MCF 10A (cell line): ENCODE results near the gene GOLGA6L2. TPM values are rescaled to one million over a fixed set of nuclear protein-coding genes. Genes with fewer than 3 reads are reported as not detected.

Experiments
- BruUV-seq: library from RNA; stranded (reverse); fragments of 400-500 nt; replicated peaks from 2 replicates; lab custom pipeline; 2021; lab: Mats Ljungman, UMichigan
- CTCF ChIA-PET: fragments of 300-600 bp; sonication (Branson Sonifier 250); formaldehyde crosslinking; extraction: SDS; loops from one replicate; lab custom pipeline; 2021; ENCODE audit warnings: antibody characterized with exemption, inconsistent platforms; lab: Yijun Ruan, JAX
- POLR2A ChIA-PET: fragments of 300-600, 350-650 bp; sonication (Branson Sonifier 250); formaldehyde crosslinking; extraction: SDS; loops from one replicate; lab custom pipeline; 2020; ENCODE audit warnings: antibody characterized with exemption, inconsistent platforms; lab: Yijun Ruan, JAX
- DNase-seq: peaks from one replicate; pipeline ENCODE4 v3.0.0-alpha.2; 2018; ENCODE audit not compliant: unreplicated experiment
- H3K27ac Mint-ChIP-seq: one replicate; pipeline ENCODE4 v1.8.0; 2022; ENCODE audit warnings: mild to moderate bottlenecking, low read depth, mixed read lengths; ENCODE audit not compliant: unreplicated experiment
- H3K27me3 Mint-ChIP-seq: one replicate; pipeline ENCODE4 v1.8.0; 2022; ENCODE audit warnings: mixed read lengths; ENCODE audit not compliant: insufficient read depth, unreplicated experiment
- H3K36me3 Mint-ChIP-seq: one replicate; pipeline ENCODE4 v1.8.0; 2022; ENCODE audit warnings: mild to moderate bottlenecking, moderate library complexity, mixed read lengths; ENCODE audit not compliant: insufficient read depth, unreplicated experiment
- H3K4me1 Mint-ChIP-seq: one replicate; pipeline ENCODE4 v1.8.0; 2022; ENCODE audit warnings: mixed read lengths; ENCODE audit not compliant: insufficient read depth, unreplicated experiment
- H3K4me3 Mint-ChIP-seq: one replicate; pipeline ENCODE4 v1.8.0; 2022; ENCODE audit warnings: mild to moderate bottlenecking, moderate library complexity, mixed read lengths; ENCODE audit not compliant: unreplicated experiment
- H3K9me3 Mint-ChIP-seq: one replicate; pipeline ENCODE4 v1.8.0; 2022; ENCODE audit warnings: mixed read lengths; ENCODE audit not compliant: unreplicated experiment
- CTCF ChIP-seq: fragments of 200-600 bp; IDR thresholded peaks from one replicate; pipeline ENCODE4 v1.8.0; 2022; ENCODE audit warnings: antibody characterized with exemption, mild to moderate bottlenecking; ENCODE audit not compliant: unreplicated experiment
- intact Hi-C: fragments of 100-400 bp; cut with micrococcal nuclease; formaldehyde crosslinking; loops from 2 replicates; pipeline ENCODE4 v1.14.1; 2022
- total RNA-seq: library from RNA; stranded (reverse); gene quantifications from 2 replicates; pipeline ENCODE4 v1.2.3, GENCODE V29; 2022

The GOLGA6L2 gene
- total RNA-seq, 1 experiment from 2014 or later: not detected

GRCh38 chr15:23411841-23412240 lies 35.2 kb downstream of the GOLGA6L2 start:
- BruUV-seq: no TSS peak
- H3K4me3 Mint-ChIP-seq: no peak overlapping the region
- H3K4me1 Mint-ChIP-seq: no peaks in the 10 kb centered on the region
- ChIA-PET POLR2A (no interaction called here), CTCF (interaction anchor here (0.6 kb wide), 1 partner anchor 1932 kb away, joined by 3 read pairs; no protein-coding TSS in a partner anchor)
- no peaks in the 10 kb centered on the region for H3K9me3 Mint-ChIP-seq
- H3K36me3 Mint-ChIP-seq: no peaks in the 10 kb centered on the region
- no peaks in the 10 kb centered on the region for H3K27me3 Mint-ChIP-seq
- DNase-seq: no peak
- H3K27ac Mint-ChIP-seq: no peak overlapping the region
- TF ChIP-seq CTCF: no peak
- intact Hi-C loops: no loop called here

DNA sequence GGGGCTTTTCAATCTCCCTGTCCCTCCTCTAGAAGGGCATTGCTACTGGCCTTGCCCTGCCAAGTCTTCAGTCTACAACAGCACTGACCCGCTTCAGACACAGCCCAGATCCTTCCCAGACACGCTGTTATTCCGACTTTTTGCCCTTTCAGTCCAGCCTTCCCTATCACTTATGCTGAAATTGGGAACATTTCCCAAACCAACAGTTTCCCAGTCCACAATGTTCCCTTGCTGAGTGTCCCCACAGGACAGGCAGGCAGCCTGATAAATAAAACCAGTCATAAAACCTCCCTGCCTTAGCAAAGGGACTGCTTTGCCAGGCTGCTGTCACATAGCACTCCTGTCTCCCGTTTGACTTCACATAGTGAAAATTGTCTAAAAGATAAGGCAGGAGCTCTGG lies 43.5 kb downstream of the GOLGA6L2 start:
- no peaks in the 10 kb centered on the region for H3K36me3 Mint-ChIP-seq
- H3K4me3 Mint-ChIP-seq: no peak overlapping the region
- POLR2A ChIA-PET: interaction anchor here (0.6 kb wide), 1 partner anchor 44 kb away, joined by 3 read pairs; the partner anchor contains the start of gene GOLGA6L2
- H3K9me3 Mint-ChIP-seq: no peaks in the 10 kb centered on the region
- no peaks in the 10 kb centered on the region for H3K4me1 Mint-ChIP-seq
- peaks cover 43% of the 10 kb centered on the region for H3K27me3 Mint-ChIP-seq
- CTCF ChIA-PET: interaction anchor here (0.6 to 0.7 kb wide), 2 partner anchors 36 to 449 kb away, joined by 3 read pairs; no protein-coding TSS in a partner anchor
- BruUV-seq: no TSS peak
- intact Hi-C loops: no loop called here
- H3K27ac Mint-ChIP-seq: no peak overlapping the region
- DNase-seq: no peak
- TF ChIP-seq CTCF: no peak

GRCh38 chr15:23402544-23402943 lies 44.5 kb downstream of the GOLGA6L2 start:
- Mint-ChIP-seq H3K9me3 (no peaks in the 10 kb centered on the region), H3K36me3 (no peaks in the 10 kb centered on the region), H3K4me1 (no peaks in the 10 kb centered on the region), H3K27ac (no peak overlapping the region), H3K4me3 (no peak overlapping the region), H3K27me3 (peaks cover 43% of the 10 kb centered on the region)
- no TSS peak for BruUV-seq
- no peak for TF ChIP-seq CTCF
- intact Hi-C loops: no loop called here
- ChIA-PET POLR2A (no interaction called here), CTCF (no interaction called here)
- no peak for DNase-seq

- POLR2A ChIA-PET: no interaction called here
- TF ChIP-seq CTCF: no peak
- Mint-ChIP-seq H3K27ac (no peak overlapping the region), H3K4me3 (no peak overlapping the region), H3K4me1 (no peaks in the 10 kb centered on the region), H3K27me3 (peaks cover 43% of the 10 kb centered on the region), H3K36me3 (no peaks in the 10 kb centered on the region), H3K9me3 (no peaks in the 10 kb centered on the region)
- intact Hi-C loops: no loop called here
- no peak for DNase-seq
- CTCF ChIA-PET: no interaction called here
- BruUV-seq: no TSS peak
Measured at GRCh38 chr15:23402140-23402539, 44.9 kb downstream of the GOLGA6L2 start.
